ENCODE measurements around the gene CA10.

GRCh38 chr17:52079496-52079895, 79.0 kb downstream of the CA10 start:
- TF ChIP-seq CTCF (conservative IDR thresholded peaks at IDR 0.05 in 1 of 2, IDR thresholded peaks at IDR 0.05 in 1 of 2; ENCODE audit: low read depth in 1 of 2, low read length in 2 of 2) = no peak
- TF ChIP-seq EZH2 (IDR thresholded peaks at IDR 0.05; ENCODE audit: low read length, missing control alignments) = no peak
